CD14-positive monocyte (primary cell): Measurements from ENCODE around the gene DDX10. TPM values are rescaled to one million over a fixed set of nuclear protein-coding genes. Genes with fewer than 3 reads are reported as not detected.

ENCODE experiments used
- DNase-seq, 3 donors: peaks; one replicate each; pipeline ENCODE4 v3.0.0-alpha.2; 2011 to 2022
- H2AFZ ChIP-seq: 2 replicates; pipeline ENCODE4 v1.6.0; 2012; ENCODE audit warnings: mild to moderate bottlenecking, low read depth, low read length, inconsistent platforms; ENCODE audit not compliant: insufficient read depth, poor library complexity, severe bottlenecking
- H3K27ac ChIP-seq, 2 donors: 1 replicate in 1 of 2; 2 replicates in 1 of 2; pipeline ENCODE4 v1.5.1; 2012 to 2013; ENCODE audit warnings: low read length in 2 of 2, control low read depth in 1 of 2, inconsistent platforms in 1 of 2, low read depth in 1 of 2, mild to moderate bottlenecking in 1 of 2
- H3K27me3 ChIP-seq, 2 donors: one replicate each; pipeline versions ENCODE4 v1.6.0 to v1.6.1; 2011 to 2013; ENCODE audit warnings: low read length in 2 of 2; ENCODE audit not compliant: control insufficient read depth in 2 of 2, insufficient read depth in 2 of 2
- H3K36me3 ChIP-seq, 2 donors: replicated peaks in 1 of 2; 1 replicate in 1 of 2; 2 replicates in 1 of 2; pipeline versions ENCODE4 v1.5.1 to v1.6.1; 2012 to 2013; ENCODE audit warnings: low read length in 2 of 2, control low read depth in 1 of 2, inconsistent platforms in 1 of 2, mild to moderate bottlenecking in 1 of 2; ENCODE audit not compliant: insufficient read depth in 2 of 2, control insufficient read depth in 1 of 2
- H3K4me1 ChIP-seq, 2 donors: 1 replicate in 1 of 2; 2 replicates in 1 of 2; pipeline versions ENCODE4 v1.5.1 to v1.6.1; 2012 to 2013; ENCODE audit warnings: low read length in 2 of 2, control low read depth in 1 of 2, inconsistent platforms in 1 of 2, mild to moderate bottlenecking in 1 of 2, moderate library complexity in 1 of 2; ENCODE audit not compliant: insufficient read depth in 2 of 2, control insufficient read depth in 1 of 2
- H3K4me2 ChIP-seq: replicated peaks from 2 replicates; pipeline ENCODE3; 2012; ENCODE audit warnings: low read length, moderate library complexity, mild to moderate bottlenecking; ENCODE audit not compliant: poor library complexity, severe bottlenecking; ENCODE audit errors: extremely low read depth
- H3K4me3 ChIP-seq, 3 experiments: fragments of 200-600 bp in 1 of 3; sonication (generic) in 1 of 3; replicated peaks in 1 of 3; 1 replicate in 2 of 3; 2 replicates in 1 of 3; pipeline ENCODE4 v1.5.1; 2011 to 2013; ENCODE audit warnings: low read length in 3 of 3, mild to moderate bottlenecking in 3 of 3, control low read depth in 2 of 3, low read depth in 2 of 3, inconsistent platforms in 1 of 3, moderate library complexity in 1 of 3
- H3K79me2 ChIP-seq: 2 replicates; pipeline ENCODE4 v1.6.0; 2012; ENCODE audit warnings: mild to moderate bottlenecking, control low read depth, inconsistent platforms, low read length, moderate library complexity; ENCODE audit not compliant: insufficient read depth
- H3K9ac ChIP-seq: 2 replicates; pipeline ENCODE4 v1.6.0; 2017; ENCODE audit warnings: low read length, mild to moderate bottlenecking; ENCODE audit not compliant: insufficient read depth, poor library complexity, severe bottlenecking
- H3K9me3 ChIP-seq, 2 donors: replicated peaks in 1 of 2; 1 replicate in 1 of 2; 2 replicates in 1 of 2; pipeline versions ENCODE4 v1.5.1 to v1.6.1; 2012 to 2013; ENCODE audit warnings: low read length in 2 of 2, control low read depth in 1 of 2; ENCODE audit not compliant: control insufficient read depth in 1 of 2, insufficient read depth in 1 of 2
- H4K20me1 ChIP-seq: 2 replicates; pipeline ENCODE4 v1.6.0; 2012; ENCODE audit warnings: mild to moderate bottlenecking, low read length, control low read depth, moderate library complexity; ENCODE audit not compliant: insufficient read depth
- H3K27ac Mint-ChIP-seq, 7 donors: one replicate each; pipeline ENCODE4 v1.8.0; 2020; ENCODE audit warnings: mild to moderate bottlenecking in 7 of 7, mixed read lengths in 7 of 7, moderate library complexity in 6 of 7, inconsistent platforms in 2 of 7
- H3K27me3 Mint-ChIP-seq, 3 donors: one replicate each; pipeline ENCODE4 v1.8.0; 2021 to 2022; ENCODE audit warnings: low read depth in 3 of 3, mild to moderate bottlenecking in 3 of 3, mixed read lengths in 3 of 3, moderate library complexity in 3 of 3, inconsistent platforms in 1 of 3
- H3K36me3 Mint-ChIP-seq, 2 donors: one replicate each; pipeline ENCODE4 v1.8.0; 2020; ENCODE audit warnings: mixed read lengths in 2 of 2, inconsistent platforms in 1 of 2, mild to moderate bottlenecking in 1 of 2
- H3K4me1 Mint-ChIP-seq: one replicate; pipeline ENCODE4 v1.8.0; 2020; ENCODE audit warnings: mild to moderate bottlenecking, mixed read lengths
- H3K4me3 Mint-ChIP-seq, 2 donors: one replicate each; pipeline ENCODE4 v1.8.0; 2020; ENCODE audit warnings: mild to moderate bottlenecking in 2 of 2, mixed read lengths in 2 of 2, moderate library complexity in 1 of 2
- H3K9me3 Mint-ChIP-seq, 7 donors: one replicate each; pipeline ENCODE4 v1.8.0; 2020 to 2022; ENCODE audit warnings: mixed read lengths in 7 of 7, mild to moderate bottlenecking in 6 of 7, moderate library complexity in 6 of 7, inconsistent platforms in 2 of 7
- WGBS: methylation state at CpG from one replicate; pipeline ENCODE4 v1.1.5; 2013; ENCODE audit warnings: missing lambda C conversion rate; ENCODE audit not compliant: insufficient coverage; 5-methylcytosine and 5-hydroxymethylcytosine counted together
- intact Hi-C, 2 donors: fragments of 100-400 bp; cut with micrococcal nuclease; formaldehyde crosslinking; loops; one replicate each; pipeline versions ENCODE4 v1.15.0 to v1.15.1; 2023
- polyA plus RNA-seq, 3 donors: library from polyadenylated mRNA; depleted of rRNA in 1 of 3; unstranded in 2 of 3; stranded (reverse) in 1 of 3; fragments of 300-500 nt in 2 of 3; fragments of >200 nt in 1 of 3; fragmentation: Illumina TruSeq in 2 of 3; gene quantifications; 1 replicate in 2 of 3; 2 replicates in 1 of 3; pipeline ENCODE4 v1.2.3, GENCODE V29; 2012 to 2021
- TF ChIP-seq, protein P1 (sequence below): fragments of 200-600 bp; IDR thresholded peaks from one replicate; pipeline ENCODE4 v1.8.0; 2022; ENCODE audit warnings: antibody characterized with exemption, mild to moderate bottlenecking

Gene DDX10
- polyA plus RNA-seq, 3 donors = 5.0 to 6.3 (median 5.3) TPM

DNA sequence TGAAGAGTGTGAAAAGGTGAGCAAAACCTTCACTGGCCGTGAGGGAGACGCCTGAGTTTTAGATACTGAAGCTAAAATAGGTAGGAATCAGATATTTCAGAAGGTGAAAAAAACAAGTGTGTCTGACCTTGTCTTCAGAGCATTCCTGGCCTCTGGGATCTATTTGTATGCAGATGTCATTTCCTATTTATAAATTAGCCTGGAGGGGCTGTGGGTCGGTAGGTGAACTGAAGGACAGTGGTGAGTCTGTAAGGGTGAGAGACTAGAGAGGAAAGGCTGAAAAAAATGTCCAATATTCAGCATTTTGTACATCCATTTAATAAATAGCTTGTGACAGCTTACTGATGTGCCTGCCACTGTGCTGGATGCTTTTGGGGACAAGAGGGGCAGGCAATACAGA, 302.1 kb downstream of the DDX10 start:
- DNase-seq = no peak
- H3K27ac ChIP-seq = no peak overlapping the region
- H3K79me2 ChIP-seq = no peaks in the 10 kb centered on the region
- peaks cover 7 to 8% of the 10 kb centered on the region in 2 donors for H3K4me1 ChIP-seq
- H3K36me3 ChIP-seq = no peaks in the 10 kb centered on the region
- Mint-ChIP-seq H3K36me3 (no peaks in the 10 kb centered on the region), H3K27ac (no peak overlapping the region), H3K27me3 (peaks cover 0 to 4% (median 0%) of the 10 kb centered on the region in 3 donors), H3K9me3 (no peaks in the 10 kb centered on the region), H3K4me3 (no peak overlapping the region), H3K4me1 (peaks cover 9% of the 10 kb centered on the region)
- no peaks in the 10 kb centered on the region for H3K9me3 ChIP-seq
- TF ChIP-seq, protein P1, sequence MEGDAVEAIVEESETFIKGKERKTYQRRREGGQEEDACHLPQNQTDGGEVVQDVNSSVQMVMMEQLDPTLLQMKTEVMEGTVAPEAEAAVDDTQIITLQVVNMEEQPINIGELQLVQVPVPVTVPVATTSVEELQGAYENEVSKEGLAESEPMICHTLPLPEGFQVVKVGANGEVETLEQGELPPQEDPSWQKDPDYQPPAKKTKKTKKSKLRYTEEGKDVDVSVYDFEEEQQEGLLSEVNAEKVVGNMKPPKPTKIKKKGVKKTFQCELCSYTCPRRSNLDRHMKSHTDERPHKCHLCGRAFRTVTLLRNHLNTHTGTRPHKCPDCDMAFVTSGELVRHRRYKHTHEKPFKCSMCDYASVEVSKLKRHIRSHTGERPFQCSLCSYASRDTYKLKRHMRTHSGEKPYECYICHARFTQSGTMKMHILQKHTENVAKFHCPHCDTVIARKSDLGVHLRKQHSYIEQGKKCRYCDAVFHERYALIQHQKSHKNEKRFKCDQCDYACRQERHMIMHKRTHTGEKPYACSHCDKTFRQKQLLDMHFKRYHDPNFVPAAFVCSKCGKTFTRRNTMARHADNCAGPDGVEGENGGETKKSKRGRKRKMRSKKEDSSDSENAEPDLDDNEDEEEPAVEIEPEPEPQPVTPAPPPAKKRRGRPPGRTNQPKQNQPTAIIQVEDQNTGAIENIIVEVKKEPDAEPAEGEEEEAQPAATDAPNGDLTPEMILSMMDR = no peak
- 50% methylated on average over 2 of the region's 3 CpGs for WGBS
- H3K27me3 ChIP-seq = no peaks in the 10 kb centered on the region
- H2AFZ ChIP-seq = no peak overlapping the region
- no peak overlapping the region for H3K4me2 ChIP-seq
- no peak overlapping the region for H3K9ac ChIP-seq
- intact Hi-C loops = no loop called here
- no peak overlapping the region for H3K4me3 ChIP-seq
- no peaks in the 10 kb centered on the region for H4K20me1 ChIP-seq

DNA sequence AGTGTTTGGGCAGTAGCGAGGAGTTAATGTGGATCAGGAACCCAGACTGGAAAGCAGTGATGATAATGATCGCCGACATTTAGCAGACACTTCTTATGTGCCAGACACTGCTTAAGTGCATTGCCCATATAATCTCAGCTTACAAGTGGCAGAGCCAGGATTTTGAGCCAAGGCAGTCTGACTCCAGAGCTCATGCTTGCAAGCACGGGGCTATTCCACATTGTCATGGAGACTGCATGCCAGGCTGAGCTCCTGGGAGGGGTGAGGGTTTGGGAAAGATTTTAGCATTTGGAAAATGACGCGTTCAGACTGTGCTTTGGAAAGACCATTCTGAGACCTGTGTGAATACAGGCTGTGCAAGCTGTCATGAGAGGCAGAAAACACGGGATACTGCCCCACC, 302.7 kb downstream of the DDX10 start:
- Mint-ChIP-seq H3K4me3 (no peak overlapping the region), H3K9me3 (no peaks in the 10 kb centered on the region), H3K27me3 (peaks cover 0 to 4% (median 0%) of the 10 kb centered on the region in 3 donors), H3K36me3 (no peaks in the 10 kb centered on the region), H3K4me1 (peaks cover 9% of the 10 kb centered on the region), H3K27ac (no peak overlapping the region)
- Histone ChIP-seq H3K79me2 (no peaks in the 10 kb centered on the region), H3K27me3 (no peaks in the 10 kb centered on the region), H3K4me3 (no peak overlapping the region), H3K4me2 (no peak overlapping the region), H2AFZ (no peak overlapping the region), H4K20me1 (no peaks in the 10 kb centered on the region), H3K9me3 (no peaks in the 10 kb centered on the region), H3K36me3 (no peaks in the 10 kb centered on the region), H3K4me1 (peaks cover 7 to 8% of the 10 kb centered on the region in 2 donors), H3K9ac (no peak overlapping the region), H3K27ac (no peak overlapping the region)
- WGBS = 89% methylated on average over 7 of the region's 7 CpGs
- TF ChIP-seq, protein P1 = no peak
- intact Hi-C loops = no loop called here
- no peak for DNase-seq
